Activated CD4-positive, alpha-beta T cell treated with anti-CD3 and anti-CD28 coated beads, Interleukin-2, Interleukin-4, amounts not matched to agents 100 ng/mL and 50 ng/mL, durations not matched to agents 16 hours and 8 hours (primary cell): ENCODE data around the gene MEF2C.

ENCODE experiments used
- DNase-seq: peaks from one replicate; pipeline ENCODE4 v3.0.0-alpha.2; 2020; ENCODE audit warnings: low spot score

Gene MEF2C

DNA sequence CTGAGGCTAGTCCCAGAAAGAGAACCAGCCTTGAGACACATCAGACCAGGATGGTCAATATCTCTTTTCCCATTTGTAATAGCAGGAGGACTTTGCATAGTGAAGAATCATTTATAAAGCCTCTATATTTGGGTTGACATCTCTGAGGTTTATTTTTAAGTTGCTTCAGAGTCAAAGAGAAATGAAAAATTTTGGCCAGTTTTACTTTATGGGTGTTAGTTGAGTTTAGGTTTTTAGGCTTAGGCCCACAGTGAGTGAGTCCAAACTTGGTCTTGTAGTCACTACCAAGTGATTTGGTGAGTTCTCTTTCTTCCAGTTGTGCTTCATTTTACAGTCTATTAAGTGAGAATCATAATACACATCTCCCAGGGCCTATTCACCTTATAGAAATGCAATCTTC is 5.3 kb upstream of the MEF2C start:
- DNase-seq: no peak

DNA sequence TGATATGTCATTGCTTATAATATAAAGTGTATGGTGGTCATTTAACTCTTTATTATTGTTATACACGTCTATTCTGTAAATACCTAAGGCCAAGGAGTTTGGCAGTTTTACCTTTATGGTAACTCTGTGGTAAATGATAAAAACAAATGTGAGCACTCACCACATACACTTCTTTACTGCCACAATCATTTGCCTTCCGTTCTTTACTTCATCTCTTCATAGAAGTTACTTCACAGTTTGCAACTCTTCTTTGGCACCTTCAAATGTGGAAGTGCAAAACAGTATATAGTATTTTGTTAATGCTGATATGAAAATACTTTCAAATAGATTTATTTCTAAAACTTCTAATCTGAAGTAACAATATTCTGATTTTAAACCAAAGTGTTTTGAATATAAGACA is 4.4 kb upstream of the MEF2C start:
- no peak for DNase-seq

DNA sequence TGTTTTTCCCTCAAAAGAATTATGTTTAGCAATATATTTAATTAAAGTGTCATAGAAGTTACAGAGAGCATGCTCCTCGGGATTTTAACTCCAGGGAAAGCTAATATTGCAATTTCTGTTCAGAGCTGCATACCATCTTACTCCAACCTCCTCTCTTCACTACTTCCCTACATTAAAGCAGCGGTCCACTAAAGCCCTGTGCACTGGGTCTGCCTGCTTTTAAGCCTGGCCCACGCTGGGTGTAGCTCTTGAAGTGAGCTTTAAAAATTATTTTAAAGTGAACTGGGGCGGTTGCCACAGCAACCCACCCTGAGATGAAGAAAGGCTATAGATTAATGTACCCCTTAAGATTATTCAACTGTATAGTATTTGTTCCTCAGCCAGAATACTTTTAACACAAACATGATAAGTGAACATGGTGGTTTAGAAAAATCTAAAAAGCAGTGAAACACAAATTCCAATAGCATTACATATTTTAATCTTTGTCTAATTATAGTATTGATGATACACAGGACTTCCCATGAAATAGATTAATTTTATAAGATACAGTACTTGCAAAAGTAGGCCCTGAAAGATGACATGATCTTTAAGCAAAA is 3.9 kb upstream of the MEF2C start:
- DNase-seq: no peak

DNA sequence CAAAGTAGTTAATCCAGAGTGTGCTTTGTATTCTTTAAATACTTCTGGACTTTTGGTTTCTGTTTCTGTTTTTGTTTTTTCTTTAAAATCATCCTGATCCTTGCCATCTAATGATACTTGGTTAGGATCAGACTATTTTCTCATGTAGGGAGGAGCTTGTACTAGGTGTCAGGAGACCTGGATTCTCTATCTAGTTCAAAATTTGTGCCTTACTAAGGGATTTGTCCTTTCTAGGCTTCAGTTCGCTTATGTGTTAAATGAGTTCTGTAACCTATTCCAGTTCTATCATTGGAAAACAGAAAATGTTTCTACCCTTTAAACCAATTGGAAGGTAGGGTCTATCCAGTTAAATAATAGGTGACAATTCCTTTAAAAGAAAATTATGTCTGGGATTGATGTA is 3.3 kb upstream of the MEF2C start:
- no peak for DNase-seq

DNA sequence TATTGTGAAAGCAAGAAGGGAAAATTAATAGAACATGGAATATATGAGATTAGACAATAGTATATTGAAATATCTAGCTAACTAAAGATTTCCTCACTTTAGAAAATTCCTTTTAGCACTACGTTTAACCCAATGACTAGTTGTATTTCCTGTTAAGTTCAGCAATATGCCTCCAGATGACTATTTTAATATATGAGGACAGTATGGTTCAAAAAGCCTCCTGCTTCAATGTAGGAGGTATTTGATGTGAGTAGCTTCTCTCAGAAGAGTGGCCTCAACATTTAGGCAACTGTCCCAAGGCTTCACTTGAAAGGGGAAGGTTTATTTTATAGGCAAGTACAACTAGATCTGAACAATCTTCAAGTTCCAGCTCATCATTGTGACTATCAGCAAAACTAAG is 2.0 kb upstream of the MEF2C start:
- no peak for DNase-seq

DNA sequence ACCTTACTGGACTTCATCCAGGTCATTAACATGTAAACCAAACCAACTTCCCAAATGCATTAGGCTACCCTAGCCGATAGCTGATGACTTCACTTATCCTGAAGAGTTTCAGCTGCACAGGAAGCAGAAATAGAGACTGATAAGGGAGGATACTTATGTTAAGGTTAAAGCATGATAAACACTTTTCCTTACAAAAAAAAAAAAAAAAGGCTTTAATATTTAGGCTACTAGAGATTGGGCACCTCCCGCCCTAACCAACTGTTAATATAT is 1.6 kb upstream of the MEF2C start:
- no peak for DNase-seq

DNA sequence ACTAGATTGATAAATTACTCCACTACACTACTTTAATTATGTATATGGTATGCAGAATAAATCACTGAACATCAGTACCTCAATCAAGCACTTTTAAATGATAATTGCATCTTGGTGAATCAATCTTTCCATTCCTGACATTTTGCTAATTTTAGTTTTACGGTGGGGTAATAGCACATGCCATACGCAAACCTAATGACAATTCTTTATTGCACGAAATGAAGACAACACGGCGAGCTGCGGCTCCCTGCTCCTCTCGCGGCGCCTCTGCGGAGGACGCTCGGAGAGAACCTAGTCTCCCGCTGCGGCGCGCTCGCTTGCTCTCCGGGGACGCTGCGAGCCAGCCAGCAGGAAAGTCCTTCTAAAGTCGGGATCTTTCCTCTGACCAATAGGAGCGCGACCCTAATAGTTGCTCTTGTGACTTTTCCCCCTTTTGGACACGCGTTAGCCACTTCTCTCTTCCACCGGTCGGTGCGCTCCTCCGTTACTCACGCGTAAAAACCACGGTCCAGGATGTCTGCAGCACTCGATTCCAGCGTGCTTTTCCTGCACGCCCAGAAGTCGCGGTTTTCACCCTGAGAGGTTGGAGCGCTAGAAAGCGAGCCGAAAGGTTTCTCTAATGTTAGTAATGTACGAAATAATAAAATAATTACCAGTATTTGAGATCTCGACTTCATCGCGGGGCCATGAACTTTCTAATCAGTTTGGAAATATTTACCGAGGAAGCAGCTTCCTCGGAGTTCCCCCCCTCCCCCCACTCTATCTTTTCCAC is 1.0 kb upstream of the MEF2C start:
- no peak for DNase-seq

DNA sequence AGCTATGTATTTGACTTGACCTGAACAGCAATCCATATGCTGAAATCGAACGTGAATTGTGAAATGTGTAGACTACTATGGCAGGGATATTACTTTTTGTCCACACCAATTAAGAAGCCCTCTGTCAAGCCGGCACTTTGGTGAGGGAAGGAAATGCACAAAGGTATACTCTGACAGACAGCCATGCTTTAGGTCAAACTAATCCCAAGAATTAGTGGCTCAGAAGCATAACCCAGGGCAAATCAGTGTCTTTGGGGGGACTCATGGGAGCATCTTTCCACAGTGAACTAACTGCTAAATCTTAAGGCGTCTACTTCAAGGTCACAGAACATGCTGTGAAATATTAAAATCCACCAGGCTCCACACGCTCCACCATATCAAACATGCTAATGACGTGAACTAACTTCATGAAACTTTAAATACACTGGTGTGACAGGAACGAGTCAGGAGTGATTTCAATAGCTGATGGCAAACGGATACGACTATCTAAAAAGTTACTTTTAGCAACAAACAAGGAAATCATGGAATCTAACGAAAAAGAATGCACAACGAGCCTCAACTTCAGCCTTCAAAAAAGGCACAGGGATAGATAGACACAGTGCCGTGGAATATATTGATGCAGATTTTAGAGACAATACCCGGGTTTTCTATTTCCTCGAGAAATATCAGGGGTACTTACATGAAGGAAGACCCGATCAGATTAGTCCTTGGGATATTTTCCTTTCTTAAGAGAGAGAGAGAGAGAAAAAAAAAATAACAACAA is 527 bp downstream of the MEF2C start:
- no peak for DNase-seq

DNA sequence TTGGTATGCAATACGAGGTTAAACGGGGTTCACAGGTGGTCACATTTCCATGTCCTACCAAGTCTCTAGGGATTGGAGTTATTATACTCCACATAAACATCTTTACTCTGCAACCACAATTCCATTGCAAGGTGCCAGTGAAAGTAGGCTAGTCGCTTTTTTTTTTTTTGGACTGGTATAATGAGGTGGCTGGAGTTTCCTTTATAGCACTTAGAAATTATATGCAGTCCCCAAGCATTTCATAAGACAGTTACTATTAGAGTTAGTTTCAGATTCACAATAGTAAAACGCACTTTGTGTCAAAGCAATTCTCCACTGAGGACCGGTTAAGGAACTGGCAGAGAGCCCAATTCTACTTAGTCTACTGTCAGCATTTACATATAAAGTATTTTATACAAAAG is 1.4 kb downstream of the MEF2C start:
- DNase-seq: no peak

DNA sequence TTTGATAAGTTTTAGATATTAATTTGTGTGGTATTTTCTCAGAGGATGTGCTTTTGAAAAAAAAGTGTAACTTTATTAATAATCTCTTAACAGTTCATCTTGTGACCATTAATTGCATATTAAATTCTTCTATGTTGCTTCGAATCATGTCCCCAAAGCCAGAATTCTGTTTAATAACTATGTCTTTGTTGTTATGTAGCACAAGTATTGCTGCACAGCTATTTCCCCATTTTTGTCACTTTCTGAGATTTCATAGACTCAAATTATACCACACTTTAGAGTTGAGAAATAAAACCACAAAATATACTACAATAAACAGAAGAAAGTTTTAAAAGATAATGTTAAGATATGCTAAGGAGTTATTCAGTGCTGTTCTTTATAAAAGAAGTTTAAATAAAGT is 2.8 kb downstream of the MEF2C start:
- DNase-seq: no peak

DNA sequence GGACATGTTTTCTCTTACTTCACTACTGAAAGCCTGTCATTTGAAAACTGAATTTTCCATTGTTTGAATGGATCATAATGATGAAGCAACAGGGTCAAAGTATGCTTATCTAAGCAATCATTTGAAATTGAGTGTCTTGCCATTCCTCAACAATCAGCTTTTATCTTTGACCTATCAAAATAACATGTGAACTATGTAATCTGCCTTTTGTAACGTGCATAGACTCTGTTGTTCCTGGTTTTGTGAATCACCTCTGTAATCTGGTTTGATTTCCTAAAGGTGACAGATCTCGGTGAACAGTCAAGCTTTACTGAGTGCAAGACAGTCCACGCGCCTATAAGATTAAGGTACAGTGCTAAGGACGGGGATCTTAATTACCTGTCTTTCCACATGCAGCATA is 3.3 kb downstream of the MEF2C start:
- no peak for DNase-seq

DNA sequence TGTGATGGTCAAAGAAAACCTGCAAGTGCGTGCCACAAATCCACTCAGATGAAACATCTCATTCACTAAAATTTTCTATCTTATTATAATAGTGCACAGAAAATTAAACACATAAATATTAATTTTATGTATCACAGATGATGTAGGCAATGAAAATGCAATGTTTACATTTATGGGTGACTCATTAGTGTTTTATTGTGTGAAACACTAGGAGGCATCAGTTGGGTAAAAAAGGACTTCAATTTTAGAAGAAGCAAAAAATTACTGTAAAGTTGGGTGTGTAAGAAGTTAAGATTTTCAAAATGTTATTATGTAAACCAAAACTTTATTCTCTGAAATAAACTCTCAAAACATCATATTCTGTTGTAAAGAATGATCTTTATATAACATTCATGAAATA is 4.0 kb downstream of the MEF2C start:
- no peak for DNase-seq

DNA sequence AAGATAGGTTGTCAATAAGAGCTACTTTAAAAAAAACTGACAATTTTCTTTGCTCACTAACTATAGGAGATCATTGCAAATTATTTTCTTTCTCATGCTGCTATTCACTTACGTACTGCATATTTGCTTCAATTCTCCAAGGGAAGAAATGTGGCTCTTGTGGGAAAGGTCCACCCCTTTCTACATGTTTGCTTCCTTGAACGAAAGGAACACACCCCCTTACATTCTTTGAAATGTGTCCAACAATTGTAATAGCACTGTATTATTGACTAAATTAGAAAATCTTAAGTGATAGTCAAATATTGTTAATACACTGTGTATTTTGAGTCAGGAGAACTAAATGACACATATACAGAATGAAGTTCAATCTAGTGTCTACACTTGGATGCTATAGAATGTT is 5.2 kb downstream of the MEF2C start:
- no peak for DNase-seq

DNA sequence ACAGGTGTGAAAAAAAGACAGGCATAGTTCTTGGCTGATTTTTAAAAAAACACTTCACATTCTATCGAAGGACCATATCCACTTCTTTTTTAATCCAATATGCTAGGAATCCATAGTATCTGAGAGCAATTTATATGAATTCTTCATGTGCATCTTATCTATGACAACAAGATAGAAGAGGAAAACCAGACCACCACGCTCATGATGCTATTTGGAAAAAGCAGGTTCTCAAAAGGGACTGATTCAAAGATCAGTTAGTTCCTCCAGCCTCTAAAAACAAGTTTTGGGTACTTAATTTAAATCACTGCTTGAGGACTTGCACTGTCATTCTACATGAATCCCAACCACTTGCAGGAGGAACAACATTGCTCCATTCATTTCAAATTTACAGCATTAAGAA is 6.3 kb downstream of the MEF2C start:
- DNase-seq: no peak

DNA sequence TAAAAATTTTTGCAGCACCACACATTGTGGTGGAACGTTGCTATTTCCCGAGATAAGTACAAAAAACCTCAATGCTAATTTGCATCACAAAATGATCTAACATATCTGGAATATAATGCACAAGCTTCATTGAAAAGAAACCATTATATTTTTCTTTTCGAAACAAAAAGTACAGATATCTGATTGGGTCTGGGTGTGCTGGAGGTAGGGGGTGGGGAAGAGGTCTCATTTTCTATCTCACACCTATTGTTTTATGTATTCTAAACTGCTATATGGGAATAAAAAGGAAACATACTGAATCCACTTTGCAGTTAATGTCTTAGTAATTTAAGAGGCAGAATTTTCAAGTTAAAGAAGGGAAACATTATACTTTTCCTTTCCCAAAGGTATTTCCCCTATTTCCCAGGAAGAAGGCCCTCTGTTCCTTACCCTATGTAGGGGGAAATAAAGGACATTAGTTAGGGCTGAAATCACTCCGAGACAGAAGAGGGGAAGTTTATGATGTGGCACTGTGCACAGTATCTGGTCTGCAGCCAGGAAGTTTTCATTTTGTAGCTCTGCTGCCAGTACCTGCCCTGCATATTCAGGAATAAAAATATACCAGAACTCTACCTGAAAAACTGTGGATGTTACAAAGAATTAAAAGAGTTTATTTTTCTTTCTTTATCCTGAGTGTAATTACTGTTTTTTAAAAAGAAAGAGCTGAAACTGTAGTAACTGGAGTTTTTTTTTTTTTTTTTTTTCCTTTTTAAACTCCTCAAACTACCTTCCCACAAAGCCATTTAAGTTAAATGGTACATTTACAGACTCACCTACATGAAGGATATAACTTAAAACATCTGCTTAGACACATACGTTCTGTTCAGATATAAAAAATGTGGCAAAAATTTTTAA is 7.4 kb downstream of the MEF2C start:
- no peak for DNase-seq

DNA sequence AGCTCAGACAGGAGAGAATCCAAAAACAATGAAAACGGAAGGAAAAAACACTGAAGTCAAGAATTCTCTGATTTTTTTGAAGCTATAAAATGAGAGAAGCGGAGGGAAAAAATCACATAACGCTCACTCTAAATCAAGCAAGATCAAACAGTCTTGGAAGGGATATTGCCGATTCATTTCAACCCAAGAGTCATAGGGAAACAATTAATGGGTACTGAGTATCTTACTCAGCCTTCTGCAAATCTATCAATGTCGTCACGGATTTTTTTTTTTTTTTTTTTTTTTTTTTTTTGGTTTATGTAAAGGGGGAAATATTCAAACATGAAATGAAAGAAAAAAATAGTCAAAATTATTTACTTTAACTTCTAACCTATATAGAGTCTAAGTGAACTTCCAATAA is 9.5 kb downstream of the MEF2C start:
- DNase-seq: no peak

DNA sequence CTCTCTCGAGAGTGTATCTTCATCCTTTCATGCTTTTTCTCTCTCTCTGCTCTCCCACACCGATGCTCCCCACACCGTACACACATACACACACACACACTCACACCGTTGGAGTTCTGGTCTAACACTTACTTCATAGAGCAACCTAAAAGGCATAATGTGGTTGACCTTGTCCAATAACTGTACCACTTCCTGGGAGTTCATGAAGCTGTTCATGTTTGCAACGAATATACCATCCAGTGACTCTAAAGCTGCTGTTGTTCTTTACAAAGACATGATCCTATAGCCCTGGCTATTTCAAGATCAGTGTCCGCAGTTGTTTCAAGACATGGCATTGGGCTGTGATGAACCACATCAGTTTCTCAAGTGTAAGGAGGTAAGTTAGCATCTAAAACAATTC is 10.0 kb downstream of the MEF2C start:
- DNase-seq: no peak

DNA sequence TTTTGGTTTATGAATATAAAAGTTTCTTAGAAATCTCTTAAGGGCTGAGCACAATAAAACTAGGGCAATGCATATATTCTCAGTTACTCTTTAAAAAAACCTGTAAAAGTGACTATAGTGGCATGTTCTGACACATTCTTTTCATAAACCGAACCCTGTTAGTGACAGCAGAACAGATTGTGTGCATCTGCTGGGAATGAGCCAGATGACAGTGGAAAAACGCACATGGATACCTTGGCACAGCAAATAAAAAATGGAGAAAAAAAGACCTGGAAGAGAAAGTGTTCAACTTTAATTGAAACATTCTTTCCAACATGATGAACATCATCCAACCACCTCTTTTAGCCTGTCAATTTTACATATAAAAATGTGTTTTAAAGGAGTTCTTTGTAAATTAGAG is 12.7 kb downstream of the MEF2C start:
- DNase-seq: no peak

DNA sequence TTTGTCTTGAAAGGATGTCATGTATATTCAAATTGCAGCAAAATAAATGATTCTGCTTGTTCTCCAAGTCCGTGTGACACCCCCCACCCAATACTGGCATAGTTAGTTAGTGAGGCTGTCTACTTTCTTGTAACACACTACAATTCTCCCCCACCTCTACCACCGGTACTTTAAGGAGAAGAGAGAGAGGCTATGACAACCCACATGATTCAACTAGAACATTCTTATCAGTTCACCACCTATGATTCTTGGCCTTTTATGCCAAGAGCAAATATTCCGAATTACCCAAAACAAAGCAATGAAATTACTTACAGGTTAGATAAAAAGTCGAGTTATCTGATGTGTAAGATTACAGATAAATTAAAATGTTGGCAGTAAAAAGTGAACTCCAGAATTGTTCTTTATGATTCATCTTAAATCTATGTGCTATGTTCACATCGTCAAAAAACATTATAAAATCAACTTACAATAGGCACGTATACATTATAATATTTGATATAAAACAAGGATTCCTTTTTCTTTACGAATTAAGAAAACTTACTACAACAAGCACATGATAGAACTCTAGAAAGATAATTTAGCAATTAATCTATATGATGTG is 14.4 kb downstream of the MEF2C start:
- DNase-seq: no peak

DNA sequence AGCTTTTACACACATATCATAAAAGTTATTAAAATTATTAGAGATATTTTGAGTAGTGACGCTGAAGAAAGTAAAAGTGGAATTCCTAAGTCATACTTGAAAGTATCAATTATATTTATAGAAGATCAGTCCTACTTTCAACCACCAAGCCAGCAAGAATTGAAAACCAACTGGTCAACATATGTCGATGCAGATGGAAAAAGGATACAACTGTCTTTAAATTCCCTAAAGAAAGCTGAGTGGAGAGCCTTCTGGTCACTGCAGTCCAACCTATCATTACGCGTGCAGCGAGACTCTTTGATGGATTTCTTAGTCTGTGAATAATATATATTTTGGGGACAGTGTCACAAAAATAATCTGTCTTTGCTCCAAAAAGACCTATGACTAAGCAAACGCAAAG is 15.3 kb downstream of the MEF2C start:
- DNase-seq: no peak

DNA sequence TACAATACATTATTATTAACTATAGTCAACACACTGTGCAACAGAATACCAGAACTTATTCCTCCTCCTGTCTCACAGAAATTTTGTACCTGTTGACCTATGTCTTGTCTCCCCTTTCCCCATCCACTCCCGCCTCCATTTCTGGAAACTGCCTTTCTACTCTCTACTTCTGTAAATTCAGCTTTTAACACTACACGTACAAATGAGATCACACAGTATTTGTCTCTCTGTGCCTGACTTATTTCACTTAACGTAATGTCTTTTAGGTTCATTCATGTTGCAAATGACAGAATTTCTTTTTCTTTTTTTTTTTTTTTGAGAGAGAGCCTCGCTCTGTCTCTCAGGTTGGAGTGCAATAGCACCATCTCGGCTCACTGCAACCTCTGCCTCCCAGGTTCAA is 19.5 kb downstream of the MEF2C start:
- no peak for DNase-seq

DNA sequence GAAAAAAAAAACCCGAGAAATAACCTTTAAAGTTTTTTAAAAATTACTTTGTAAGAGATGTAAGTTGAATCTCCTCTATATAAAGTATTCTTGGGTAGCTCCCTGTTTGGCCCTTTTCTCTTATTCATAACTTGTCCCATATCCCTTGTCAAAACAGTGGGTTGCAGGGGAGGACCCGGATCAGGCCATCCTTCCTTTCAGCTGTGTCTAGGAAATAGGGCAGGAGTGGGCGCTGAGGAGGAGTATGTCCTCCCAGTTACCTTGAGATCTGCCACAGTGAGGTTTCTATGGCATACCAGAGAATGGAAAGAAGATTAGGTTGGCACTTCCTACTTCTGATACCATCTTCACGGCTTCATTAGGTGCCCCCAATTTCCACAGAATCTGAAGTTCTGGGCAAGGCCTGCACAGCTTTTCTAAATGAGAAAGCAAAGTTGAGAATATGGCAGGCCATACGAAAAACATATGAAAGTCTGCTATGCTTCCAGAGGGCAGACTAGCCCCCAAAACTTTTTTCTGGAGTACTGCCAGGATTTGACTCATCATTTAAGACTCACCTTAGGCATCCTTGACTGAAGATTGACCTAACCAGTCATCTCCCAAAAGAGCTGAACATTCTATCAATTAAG is 20.3 kb downstream of the MEF2C start:
- DNase-seq: no peak
